NCI-H2171 (cell line): Measurements from ENCODE around the gene GPHN.
"Not testable (repeated sequence)": the region's sequence is repeated elsewhere in the genome, so short reads cannot be mapped to it uniquely, and the experiment has no call there.

Source experiments
- DNase-seq: peaks from one replicate; lab custom pipeline; 2025; lab: John Stamatoyannopoulos, UW

GPHN gene

DNA sequence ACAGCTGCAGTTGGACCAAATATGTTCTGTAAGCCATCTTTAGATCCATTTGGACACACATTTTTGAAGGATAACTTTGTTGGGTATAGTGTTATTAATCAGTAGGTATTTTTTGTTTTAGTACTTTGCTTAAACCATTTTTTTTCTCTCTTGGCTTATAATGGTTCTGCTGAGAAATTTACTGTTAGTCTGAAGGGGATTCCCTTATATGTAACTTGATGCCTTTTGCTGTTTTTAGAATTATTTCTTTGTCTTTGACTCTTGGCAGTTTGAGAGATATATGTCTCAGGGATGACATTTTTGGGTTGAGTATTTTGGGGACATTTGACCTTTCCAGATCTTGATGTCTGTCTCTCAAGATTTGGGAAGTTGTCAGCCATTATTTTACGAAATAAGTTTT lies 169.8 kb downstream of the GPHN start:
- no peak for DNase-seq

DNA sequence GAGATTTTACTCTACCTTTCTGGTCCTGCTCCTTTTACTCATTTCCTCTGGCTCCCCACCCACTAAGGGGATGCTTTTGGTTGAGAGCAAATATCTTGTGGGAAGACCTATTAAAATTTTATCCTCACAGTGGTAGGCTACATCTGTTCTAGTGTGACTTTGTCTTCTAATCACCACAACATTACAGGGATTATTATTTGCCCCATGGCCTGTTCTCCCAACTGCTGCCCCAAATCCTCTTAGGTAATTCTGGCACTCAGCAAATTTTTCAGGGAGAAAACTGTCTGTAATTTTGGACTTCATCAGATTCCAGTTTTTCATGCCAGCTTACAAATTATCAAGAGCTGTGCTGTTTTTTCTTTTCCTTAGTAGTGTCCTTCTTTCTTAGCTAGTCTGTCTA lies 172.3 kb downstream of the GPHN start:
- no peak for DNase-seq

DNA sequence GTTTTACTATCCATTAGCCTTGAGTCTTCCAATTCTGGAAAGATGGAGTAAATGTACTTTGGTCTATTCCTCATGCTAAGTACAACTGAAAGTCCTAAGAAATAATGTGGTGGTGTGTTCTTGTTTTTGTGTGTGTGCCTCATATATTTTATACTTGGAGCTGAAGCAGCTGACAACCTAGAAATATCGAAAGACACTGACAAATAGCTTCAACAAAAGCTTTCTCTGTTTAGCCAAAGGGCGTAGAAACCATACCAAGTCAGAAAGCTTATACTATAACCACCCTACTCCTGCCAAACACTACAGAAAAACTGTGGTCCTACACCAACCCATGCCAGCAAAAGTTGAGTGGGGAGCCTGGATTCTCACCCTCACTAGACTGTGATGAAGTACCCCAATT lies 188.4 kb downstream of the GPHN start:
- DNase-seq, result no peak

DNA sequence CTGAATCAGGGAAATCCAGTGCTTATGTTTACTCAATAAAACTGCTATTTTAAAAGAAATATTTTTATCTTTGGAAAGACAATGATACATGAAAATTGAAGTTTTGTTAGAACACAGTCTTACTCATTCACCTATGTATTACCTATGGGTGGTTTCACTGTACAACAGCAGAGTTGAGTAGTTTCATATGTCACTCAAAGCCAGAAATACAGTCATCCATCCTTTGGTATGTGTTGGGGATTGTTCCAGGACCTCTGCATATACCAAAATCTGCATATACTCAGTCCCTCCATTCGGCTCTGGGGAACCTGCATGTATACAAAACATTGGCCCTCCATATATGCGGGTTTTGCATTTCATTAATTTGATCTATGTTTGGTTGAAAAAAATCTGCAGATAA lies 190.6 kb downstream of the GPHN start:
- no peak for DNase-seq

DNA sequence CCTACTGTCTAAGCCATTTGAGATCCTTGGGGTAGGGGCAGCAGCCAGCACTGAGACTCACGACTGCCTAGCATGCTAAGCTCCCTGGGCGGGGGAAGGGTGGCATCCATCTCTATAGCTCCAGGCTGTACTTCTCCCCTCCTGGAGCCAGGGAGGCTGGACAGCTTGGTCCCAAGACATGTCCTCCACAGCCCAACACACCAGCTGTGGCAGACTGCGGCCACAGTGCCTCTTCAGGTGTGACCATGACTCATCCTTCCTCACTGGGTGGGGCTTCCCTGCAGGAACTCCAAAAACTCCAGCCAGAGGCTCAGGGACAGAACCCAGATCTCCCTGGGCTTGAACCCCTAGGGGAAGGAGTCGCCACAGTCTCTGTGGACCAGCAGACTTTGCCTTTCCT lies 193.9 kb downstream of the GPHN start:
- no peak for DNase-seq

- no peak for DNase-seq
These were observed 200.3 kb downstream of the GPHN start for GRCh38 chr14:66708267-66708666.

GRCh38 chr14:66709291-66709690 lies 201.3 kb downstream of the GPHN start:
- DNase-seq, result no peak

- not testable (repeated sequence) for DNase-seq
These were observed 206.3 kb downstream of the GPHN start for GRCh38 chr14:66714291-66714690.

DNA sequence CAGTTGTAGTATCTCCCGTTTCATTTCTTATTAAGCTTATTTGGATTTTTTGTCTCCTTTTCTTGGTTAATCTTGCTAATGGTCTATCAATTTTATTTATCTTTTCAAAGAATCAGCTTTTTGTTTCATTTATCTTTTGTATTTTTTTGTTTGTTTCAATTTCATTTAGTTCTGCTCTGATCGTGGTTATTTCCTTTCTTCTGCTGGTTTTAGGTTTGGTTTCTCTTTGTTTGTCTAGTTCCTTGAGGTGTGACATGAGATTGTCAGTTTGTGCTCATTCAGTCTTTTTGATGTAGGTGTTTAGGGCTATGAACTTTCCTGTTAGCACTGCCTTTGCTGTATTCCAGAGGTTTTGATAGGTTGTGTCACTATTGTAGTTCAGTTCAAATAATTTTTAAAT lies 207.4 kb downstream of the GPHN start:
- not testable (repeated sequence) for DNase-seq

GRCh38 chr14:66716227-66716626 lies 208.3 kb downstream of the GPHN start:
- no peak for DNase-seq

DNA sequence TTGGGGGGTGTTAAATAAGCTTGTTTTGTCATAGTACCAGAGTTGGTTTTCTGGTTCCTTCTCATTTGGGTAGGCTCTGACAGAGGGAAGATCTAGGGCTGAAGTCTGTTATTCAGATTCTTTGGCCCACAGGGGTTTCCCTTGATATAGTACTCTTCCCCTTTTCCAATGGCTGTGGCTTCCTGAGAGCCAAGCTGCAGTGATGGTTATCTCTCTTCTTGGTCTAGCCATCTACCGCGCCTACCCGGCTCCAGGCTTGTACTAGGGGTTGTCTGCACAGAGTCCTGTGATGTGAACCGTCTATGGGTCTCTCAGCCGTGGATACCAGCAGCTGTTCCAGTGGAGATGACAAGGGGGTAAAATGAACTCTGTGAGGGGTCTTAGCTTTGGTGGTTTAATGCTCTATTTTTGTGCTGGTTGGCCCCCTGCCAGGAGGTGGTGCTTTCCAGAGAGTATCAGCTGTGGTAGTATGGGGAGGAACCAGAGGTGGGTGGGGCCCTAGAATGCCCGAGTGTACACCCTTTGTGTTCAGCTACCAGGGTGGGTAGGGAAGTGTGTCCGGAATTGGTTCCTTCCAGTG lies 209.7 kb downstream of the GPHN start:
- DNase-seq, result no peak

- DNase-seq, result no peak
These were observed 217.0 kb downstream of the GPHN start for GRCh38 chr14:66724996-66725395.

GRCh38 chr14:66731298-66731697 lies 223.4 kb downstream of the GPHN start:
- DNase-seq, result not testable (repeated sequence)

- DNase-seq, result no peak
These were observed 227.9 kb downstream of the GPHN start for GRCh38 chr14:66735853-66736252.

- no peak for DNase-seq
These were observed 231.9 kb downstream of the GPHN start for GRCh38 chr14:66739826-66740225.

DNA sequence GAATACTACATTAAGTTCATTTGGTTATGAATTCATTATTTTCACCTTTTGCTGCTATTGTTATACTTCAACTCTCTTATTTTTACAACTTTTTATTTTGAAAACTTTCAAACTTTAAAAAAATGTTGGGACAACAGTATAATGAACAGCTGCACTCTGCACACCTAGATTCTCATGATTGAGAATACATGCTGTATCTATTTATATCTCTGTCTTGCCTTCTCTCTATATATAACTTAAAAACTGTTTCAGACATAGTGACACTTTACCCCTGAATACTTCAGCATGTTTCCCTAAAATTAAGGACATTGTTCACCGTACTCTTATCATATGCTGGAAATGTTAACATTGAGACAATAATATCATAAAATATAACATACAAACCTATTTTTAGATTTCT lies 237.1 kb downstream of the GPHN start:
- no peak for DNase-seq

GRCh38 chr14:66746316-66747006 lies 238.5 kb downstream of the GPHN start:
- DNase-seq, result no peak

- DNase-seq, result no peak
These were observed 244.2 kb downstream of the GPHN start for GRCh38 chr14:66752109-66752508.

DNA sequence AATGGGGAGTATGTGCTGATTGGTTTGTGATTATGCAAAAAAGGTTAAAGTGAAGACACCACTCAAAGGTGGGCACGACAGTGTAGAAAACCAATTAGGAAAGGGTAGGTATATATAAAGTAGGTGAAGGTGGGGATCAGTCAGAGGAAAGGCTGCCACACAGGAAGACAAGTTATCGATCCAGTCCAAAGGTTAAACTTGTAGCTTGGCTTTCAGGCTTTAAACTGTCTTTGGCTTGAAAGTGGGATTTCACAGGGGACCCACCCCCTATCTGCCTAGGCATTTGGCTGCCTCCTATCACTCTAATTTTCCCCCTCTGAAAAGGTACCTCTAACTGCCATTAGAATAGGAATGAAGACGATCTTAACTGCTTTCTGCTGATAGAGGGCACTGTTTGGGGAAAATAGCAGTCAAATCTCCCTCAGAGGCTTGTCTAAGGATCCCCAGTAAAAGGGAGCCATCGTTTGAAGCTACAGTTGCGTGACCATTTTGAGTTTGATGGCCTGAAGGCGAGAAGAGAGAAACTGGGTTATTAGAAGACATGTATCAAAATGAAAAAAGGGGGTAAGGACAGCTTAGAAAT lies 250.2 kb downstream of the GPHN start:
- no peak for DNase-seq

- DNase-seq, result no peak
These were observed 264.2 kb downstream of the GPHN start for GRCh38 chr14:66772146-66772545.

DNA sequence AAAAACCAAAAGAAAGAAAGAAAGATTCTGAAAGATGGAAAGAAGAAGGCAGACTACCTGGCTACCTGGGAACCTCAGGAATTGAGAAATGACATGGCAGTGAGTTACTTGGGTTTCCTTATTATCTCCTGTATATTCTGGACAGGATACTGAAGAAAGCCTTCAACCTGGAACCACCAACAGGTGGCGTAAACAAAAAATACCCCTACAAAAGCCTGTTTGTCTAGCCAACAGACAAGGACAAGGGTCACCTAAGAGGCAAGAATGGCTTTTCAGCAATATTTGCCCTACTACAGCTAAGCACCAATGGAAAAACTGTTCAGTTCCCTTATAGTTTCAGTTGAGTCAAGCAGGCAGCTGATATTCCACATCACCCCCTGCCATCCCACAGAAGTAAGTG lies 274.9 kb downstream of the GPHN start:
- DNase-seq, result no peak

- no peak for DNase-seq
These were observed 282.2 kb downstream of the GPHN start for GRCh38 chr14:66790101-66790500.

DNA sequence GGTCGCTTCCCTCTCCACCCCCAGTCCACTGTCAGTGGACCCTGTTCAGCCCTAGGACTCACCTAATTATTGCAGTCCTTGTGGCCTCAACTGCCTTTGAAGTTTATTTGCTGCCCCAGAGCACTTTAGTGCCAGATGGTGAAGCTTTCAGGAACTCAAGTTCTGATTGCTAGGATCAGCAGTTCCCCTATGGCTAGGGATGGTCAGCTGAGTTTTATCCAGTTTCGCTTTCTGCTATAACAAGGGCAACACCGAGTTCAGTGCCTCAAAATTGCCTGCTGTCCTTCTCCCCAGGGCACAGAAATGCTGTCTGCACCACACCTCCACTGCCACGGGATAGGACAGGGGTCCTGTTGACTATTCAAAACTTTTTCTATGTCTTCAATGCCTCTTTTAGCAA lies 295.0 kb downstream of the GPHN start:
- no peak for DNase-seq

- DNase-seq, result no peak
These were observed 296.2 kb downstream of the GPHN start for GRCh38 chr14:66804141-66804540.
